Measurements from ENCODE around the gene RBFOX1. TPM values are rescaled to one million over a fixed set of nuclear protein-coding genes. Genes with fewer than 3 reads are reported as not detected.

RBFOX1 gene
- total RNA-seq, 2 donors from 2014 or later: not detected

- Histone ChIP-seq H3K36me3 (replicated peaks in 1 of 2; ENCODE audit: insufficient read depth in 1 of 2, low read depth in 2 of 2) (no peaks in the 10 kb centered on the region), H3K4me3 (no peak overlapping the region), H3K27me3 (peaks cover 0 to 4% of the 10 kb centered on the region in 2 donors), H3K9me3 (no peaks in the 10 kb centered on the region), H3K27ac (no peak overlapping the region), H3K4me1 (no peaks in the 10 kb centered on the region)
- intact Hi-C loops (cut with DNase I): no loop called here
- WGBS, 2 donors: 69 to 75% methylated on average over 16 of the region's 16 CpGs
- no peak for TF ChIP-seq POLR2A (IDR thresholded peaks at IDR 0.05)
- no peak for DNase-seq
- ATAC-seq: no peak
Observed at GRCh38 chr16:7378024-7378695, 45.5 kb downstream of the RBFOX1 start.

- H3K36me3 ChIP-seq (replicated peaks in 1 of 2; ENCODE audit: insufficient read depth in 1 of 2, low read depth in 2 of 2): no peaks in the 10 kb centered on the region
- intact Hi-C loops (cut with DNase I): no loop called here
- H3K4me3 ChIP-seq: no peak overlapping the region
- WGBS, 2 donors: 54 to 56% methylated on average over 5 of the region's 5 CpGs
- no peak overlapping the region for H3K27ac ChIP-seq
- no peak for TF ChIP-seq CTCF (IDR thresholded peaks at IDR 0.05)
- no peak for TF ChIP-seq POLR2A (IDR thresholded peaks at IDR 0.05)
- H3K4me1 ChIP-seq: no peaks in the 10 kb centered on the region
- peaks cover 0 to 4% of the 10 kb centered on the region in 2 donors for H3K27me3 ChIP-seq
- ATAC-seq (no peak), DNase-seq (no peak)
- H3K9me3 ChIP-seq: no peaks in the 10 kb centered on the region
Observed at GRCh38 chr16:7380441-7380840, 47.8 kb downstream of the RBFOX1 start.

GRCh38 chr16:7380911-7381310 is 48.3 kb downstream of the RBFOX1 start:
- intact Hi-C loops (cut with DNase I): no loop called here
- TF ChIP-seq CTCF (IDR thresholded peaks at IDR 0.05): no peak
- no peak for TF ChIP-seq POLR2A (IDR thresholded peaks at IDR 0.05)
- DNase-seq (no peak), ATAC-seq (no peak)
- H3K4me1 ChIP-seq: no peaks in the 10 kb centered on the region
- H3K27ac ChIP-seq: no peak overlapping the region
- peaks cover 0 to 4% of the 10 kb centered on the region in 2 donors for H3K27me3 ChIP-seq
- 42 to 58% methylated on average over 3 of the region's 3 CpGs for WGBS, 2 donors
- H3K36me3 ChIP-seq (replicated peaks in 1 of 2; ENCODE audit: insufficient read depth in 1 of 2, low read depth in 2 of 2): no peaks in the 10 kb centered on the region
- H3K9me3 ChIP-seq: no peaks in the 10 kb centered on the region
- H3K4me3 ChIP-seq: no peak overlapping the region

- H3K27me3 ChIP-seq: peaks cover 0 to 4% of the 10 kb centered on the region in 2 donors
- intact Hi-C loops (cut with DNase I): no loop called here
- TF ChIP-seq CTCF (IDR thresholded peaks at IDR 0.05) (no peak), POLR2A (IDR thresholded peaks at IDR 0.05) (no peak)
- no peaks in the 10 kb centered on the region for H3K36me3 ChIP-seq (replicated peaks in 1 of 2; ENCODE audit: insufficient read depth in 1 of 2, low read depth in 2 of 2)
- H3K9me3 ChIP-seq: no peaks in the 10 kb centered on the region
- H3K27ac ChIP-seq: no peak overlapping the region
- 76% methylated on average over 6 of the region's 6 CpGs for WGBS, 2 donors
- no peak overlapping the region for H3K4me3 ChIP-seq
- H3K4me1 ChIP-seq: no peaks in the 10 kb centered on the region
- no peak for DNase-seq
- no peak for ATAC-seq
Observed at GRCh38 chr16:7381671-7382070, 49.0 kb downstream of the RBFOX1 start.

- no peak for DNase-seq
- Histone ChIP-seq H3K4me1 (no peaks in the 10 kb centered on the region), H3K9me3 (no peaks in the 10 kb centered on the region), H3K27me3 (peaks cover 0 to 4% of the 10 kb centered on the region in 2 donors), H3K4me3 (no peak overlapping the region), H3K36me3 (replicated peaks in 1 of 2; ENCODE audit: insufficient read depth in 1 of 2, low read depth in 2 of 2) (no peaks in the 10 kb centered on the region), H3K27ac (no peak overlapping the region)
- no peak for TF ChIP-seq POLR2A (IDR thresholded peaks at IDR 0.05)
- no peak for TF ChIP-seq CTCF (IDR thresholded peaks at IDR 0.05)
- 61 to 65% methylated on average over 6 of the region's 6 CpGs for WGBS, 2 donors
- intact Hi-C loops (cut with DNase I): no loop called here
- ATAC-seq: no peak
Observed at GRCh38 chr16:7382521-7382920, 49.9 kb downstream of the RBFOX1 start.
